Small intestine (tissue), 7 donors: ENCODE data around the gene HERPUD1. TPM values are rescaled to one million over a fixed set of nuclear protein-coding genes. Genes with fewer than 3 reads are reported as not detected.
"Not testable (repeated sequence)": the region's sequence is repeated elsewhere in the genome, so short reads cannot be mapped to it uniquely, and the experiment has no call there.

Experiments used
- DNase-seq, 2 donors: peaks; one replicate each; pipeline versions ENCODE4 v3.0.0 to v3.0.0-alpha.2; 2013
- FAIRE-seq: peaks from 2 replicates; lab custom pipeline; 2012; peaks lifted over from hg19 to GRCh38; lab: Jason Lieb, UNC
- H3K27ac ChIP-seq, 3 donors: one replicate each; pipeline ENCODE4 v1.5.1; 2013; ENCODE audit warnings: low read length in 2 of 3, mild to moderate bottlenecking in 2 of 3, control low read depth in 1 of 3, inconsistent platforms in 1 of 3, low read depth in 1 of 3, moderate library complexity in 1 of 3
- H3K27me3 ChIP-seq, 3 donors: one replicate each; pipeline ENCODE4 v1.6.1; 2013; ENCODE audit warnings: low read length in 3 of 3, inconsistent platforms in 1 of 3; ENCODE audit not compliant: control insufficient read depth in 3 of 3, insufficient read depth in 3 of 3
- H3K36me3 ChIP-seq, 3 donors: one replicate each; pipeline ENCODE4 v1.6.1; 2013; ENCODE audit warnings: low read length in 3 of 3, inconsistent platforms in 1 of 3, low read depth in 1 of 3, mild to moderate bottlenecking in 1 of 3, moderate library complexity in 1 of 3; ENCODE audit not compliant: control insufficient read depth in 3 of 3, insufficient read depth in 2 of 3
- H3K4me1 ChIP-seq, 3 donors: one replicate each; pipeline ENCODE4 v1.6.1; 2013; ENCODE audit warnings: low read length in 2 of 3, inconsistent platforms in 1 of 3, low read depth in 1 of 3, mild to moderate bottlenecking in 1 of 3, moderate library complexity in 1 of 3; ENCODE audit not compliant: control insufficient read depth in 3 of 3, insufficient read depth in 2 of 3
- H3K4me3 ChIP-seq, 3 donors: one replicate each; pipeline ENCODE4 v1.5.1; 2013; ENCODE audit warnings: low read length in 3 of 3, control low read depth in 1 of 3, inconsistent platforms in 1 of 3, low read depth in 1 of 3, mild to moderate bottlenecking in 1 of 3, moderate library complexity in 1 of 3
- H3K9me3 ChIP-seq, 2 donors: one replicate each; pipeline ENCODE4 v1.6.1; 2013; ENCODE audit warnings: low read depth in 1 of 2, low read length in 1 of 2; ENCODE audit not compliant: control insufficient read depth in 2 of 2, insufficient read depth in 1 of 2
- WGBS, 3 donors: extraction: QIAGEN DNeasy Blood & Tissue Kit; methylation state at CpG; one replicate each; pipeline ENCODE4 v1.1.7; 2013; 5-methylcytosine and 5-hydroxymethylcytosine counted together
- polyA plus RNA-seq, 4 donors: library from polyadenylated mRNA; stranded (reverse) in 3 of 4; unstranded in 1 of 4; fragments of 200-250 nt in 3 of 4; fragments of 120-200 nt in 1 of 4; gene quantifications; one replicate each; pipeline versions ENCODE4 v1.2.1 to v1.2.3, GENCODE V29; 2013
- donor health status: healthy with polysubstance abuse.
- donor health status: control.
- donor health status: control.
- donor health status: Bipolar disorder and iron deficiency.
- donor health status: healthy.

The HERPUD1 gene
- polyA plus RNA-seq, 4 donors, result 25.9 to 129 (median 97.1) TPM

- DNase-seq, result no peak
- Histone ChIP-seq H3K27me3 (no peaks in the 10 kb centered on the region), H3K4me3 (no peak overlapping the region), H3K9me3 (no peaks in the 10 kb centered on the region), H3K27ac (no peak overlapping the region), H3K4me1 (no peaks in the 10 kb centered on the region), H3K36me3 (no peaks in the 10 kb centered on the region)
- 72 to 74% (median 73%) methylated on average over 18 of the region's 18 CpGs for WGBS, 3 donors
- FAIRE-seq, result no peak
Measured at GRCh38 chr16:56972403-56973293, 40.7 kb downstream of the HERPUD1 start.

- Histone ChIP-seq H3K9me3 (no peaks in the 10 kb centered on the region), H3K4me1 (no peaks in the 10 kb centered on the region), H3K4me3 (no peak overlapping the region), H3K27ac (no peak overlapping the region), H3K27me3 (no peaks in the 10 kb centered on the region), H3K36me3 (no peaks in the 10 kb centered on the region)
- DNase-seq (no peak), FAIRE-seq (no peak)
- 83 to 85% (median 84%) methylated on average over 9 of the region's 9 CpGs for WGBS, 3 donors
Measured at GRCh38 chr16:56973294-56973689, 41.4 kb downstream of the HERPUD1 start.

GRCh38 chr16:56973899-56974298, 42.0 kb downstream of the HERPUD1 start:
- H3K4me1 ChIP-seq, H3K27ac ChIP-seq, H3K9me3 ChIP-seq, FAIRE-seq, DNase-seq, H3K36me3 ChIP-seq, H3K4me3 ChIP-seq, H3K27me3 ChIP-seq: not testable (repeated sequence)
- 72 to 90% (median 77%) methylated on average over 7 of the region's 7 CpGs for WGBS, 3 donors

GRCh38 chr16:56974549-56975300, 42.8 kb downstream of the HERPUD1 start:
- DNase-seq (no peak), FAIRE-seq (no peak)
- Histone ChIP-seq H3K27me3 (no peaks in the 10 kb centered on the region), H3K36me3 (no peaks in the 10 kb centered on the region), H3K4me1 (no peaks in the 10 kb centered on the region), H3K4me3 (no peak overlapping the region), H3K9me3 (no peaks in the 10 kb centered on the region), H3K27ac (no peak overlapping the region)
- WGBS, 3 donors, result 67 to 74% (median 71%) methylated on average over 9 of the region's 9 CpGs

- Histone ChIP-seq H3K9me3 (peaks cover 0 to 2% of the 10 kb centered on the region in 2 donors), H3K36me3 (no peaks in the 10 kb centered on the region), H3K27ac (no peak overlapping the region), H3K4me1 (no peaks in the 10 kb centered on the region), H3K27me3 (no peaks in the 10 kb centered on the region), H3K4me3 (no peak overlapping the region)
- FAIRE-seq, result no peak
- no peak for DNase-seq
- 86 to 89% (median 88%) methylated on average over 10 of the region's 10 CpGs for WGBS, 3 donors
Measured at GRCh38 chr16:56975714-56976113, 43.8 kb downstream of the HERPUD1 start.

GRCh38 chr16:56977216-56977615, 45.3 kb downstream of the HERPUD1 start:
- no peak overlapping the region for H3K4me3 ChIP-seq
- H3K4me1 ChIP-seq, result peaks cover 0 to 2% (median 0%) of the 10 kb centered on the region in 3 donors
- H3K27ac ChIP-seq, result no peak overlapping the region
- WGBS, 3 donors, result 77 to 94% (median 83%) methylated on average over 6 of the region's 6 CpGs
- no peaks in the 10 kb centered on the region for H3K27me3 ChIP-seq
- FAIRE-seq (no peak), DNase-seq (no peak)
- peaks cover 0 to 2% of the 10 kb centered on the region in 2 donors for H3K9me3 ChIP-seq
- H3K36me3 ChIP-seq, result no peaks in the 10 kb centered on the region

- H3K4me3 ChIP-seq, result no peak overlapping the region
- peaks cover 1 to 4% (median 4%) of the 10 kb centered on the region in 3 donors for H3K4me1 ChIP-seq
- no peak overlapping the region for H3K27ac ChIP-seq
- peaks cover 0 to 2% of the 10 kb centered on the region in 2 donors for H3K9me3 ChIP-seq
- H3K27me3 ChIP-seq, result no peaks in the 10 kb centered on the region
- DNase-seq, result no peak
- 91 to 94% (median 93%) methylated on average over 11 of the region's 11 CpGs for WGBS, 3 donors
- H3K36me3 ChIP-seq, result no peaks in the 10 kb centered on the region
- FAIRE-seq, result no peak
Measured at GRCh38 chr16:56977823-56978430, 46.0 kb downstream of the HERPUD1 start.

GRCh38 chr16:56980201-56980535, 48.2 kb downstream of the HERPUD1 start:
- no peak overlapping the region for H3K27ac ChIP-seq
- no peak for DNase-seq
- peaks cover 0 to 2% of the 10 kb centered on the region in 2 donors for H3K9me3 ChIP-seq
- H3K27me3 ChIP-seq, result no peaks in the 10 kb centered on the region
- no peaks in the 10 kb centered on the region for H3K36me3 ChIP-seq
- no peak for FAIRE-seq
- WGBS, 3 donors, result 90 to 91% (median 90%) methylated on average over 4 of the region's 4 CpGs
- H3K4me1 ChIP-seq, result peaks cover 4 to 18% (median 4%) of the 10 kb centered on the region in 3 donors
- H3K4me3 ChIP-seq, result no peak overlapping the region
